Measurements from ENCODE around the gene USHBP1.

Gene USHBP1

GRCh38 chr19:17260842-17261325 lies 3.7 kb downstream of the USHBP1 start:
- DNase-seq = peak; percentile 84

GRCh38 chr19:17259934-17260333 lies 4.6 kb downstream of the USHBP1 start:
- no peak for DNase-seq

GRCh38 chr19:17259118-17259780 lies 5.3 kb downstream of the USHBP1 start:
- no peak for DNase-seq

- DNase-seq = no peak
Measured at GRCh38 chr19:17256130-17256529, 8.4 kb downstream of the USHBP1 start.

- no peak for DNase-seq
Measured at GRCh38 chr19:17255150-17255621, 9.4 kb downstream of the USHBP1 start.

- DNase-seq = no peak
Measured at GRCh38 chr19:17254636-17255035, 9.9 kb downstream of the USHBP1 start.

GRCh38 chr19:17249887-17250548 lies 14.5 kb downstream of the USHBP1 start:
- DNase-seq = no peak

- no peak for DNase-seq
Measured at GRCh38 chr19:17248011-17248776, 16.4 kb downstream of the USHBP1 start.

GRCh38 chr19:17246681-17247425 lies 17.7 kb downstream of the USHBP1 start:
- DNase-seq = no peak

- no peak for DNase-seq
Measured at GRCh38 chr19:17245535-17245984, 19.0 kb downstream of the USHBP1 start, which contains the start of gene NR2F6. Gene NR2F6 (minus strand): TSS chr19:17245919. CDS start chr19:17245220, 699 bp downstream.

GRCh38 chr19:17244618-17245534 lies 19.7 kb downstream of the USHBP1 start:
- no peak for DNase-seq

- no peak for DNase-seq
Measured at GRCh38 chr19:17243830-17244617, 20.5 kb downstream of the USHBP1 start.

- DNase-seq = no peak
Measured at GRCh38 chr19:17243211-17243829, 21.2 kb downstream of the USHBP1 start.

GRCh38 chr19:17242431-17243208 lies 21.9 kb downstream of the USHBP1 start:
- DNase-seq = no peak

- DNase-seq = no peak
Measured at GRCh38 chr19:17240826-17241399, 23.6 kb downstream of the USHBP1 start.

GRCh38 chr19:17240062-17240752 lies 24.3 kb downstream of the USHBP1 start:
- no peak for DNase-seq

GRCh38 chr19:17237747-17238706 lies 26.5 kb downstream of the USHBP1 start:
- DNase-seq = no peak

Measured in central memory CD4-positive, alpha-beta T cell (primary cell).